ENCODE results near the gene MAD1L1. TPM values are rescaled to one million over a fixed set of nuclear protein-coding genes. Genes with fewer than 3 reads are reported as not detected.

Gene MAD1L1
- total and polyA plus RNA-seq, 4 donors: 12.8 to 20.7 (median 16.5) TPM

- no peak for TF ChIP-seq CTCF (IDR thresholded peaks at IDR 0.05; ENCODE audit: low read depth, low read length, missing input control)
- TF ChIP-seq ZBTB33 (IDR thresholded peaks at IDR 0.05): no peak
- no peak for TF ChIP-seq RAD21 (IDR thresholded peaks at IDR 0.05)
- no peak for TF ChIP-seq YY1 (IDR thresholded peaks at IDR 0.05)
- TF ChIP-seq SP1 (IDR thresholded peaks at IDR 0.05): no peak
- no peak for TF ChIP-seq MAX (IDR thresholded peaks at IDR 0.05)
- no peaks in the 10 kb centered on the region for H3K27me3 ChIP-seq (ENCODE audit: control insufficient read depth in 4 of 4, insufficient read depth in 4 of 4, low read length in 3 of 4)
- peaks cover 0 to 7% (median 0%) of the 10 kb centered on the region in 4 donors for H3K36me3 ChIP-seq (ENCODE audit: control insufficient read depth in 4 of 4, insufficient read depth in 3 of 4, low read depth in 1 of 4, low read length in 3 of 4)
- H3K4me1 ChIP-seq (ENCODE audit: control insufficient read depth in 4 of 4, insufficient read depth in 4 of 4, low read length in 3 of 4): peaks cover 11 to 15% (median 12%) of the 10 kb centered on the region in 4 donors
- H3K9ac ChIP-seq (ENCODE audit: low read depth in 1 of 2, low read length in 2 of 2): no peak overlapping the region
- 98% methylated on average over 5 of the region's 5 CpGs for WGBS
- no peaks in the 10 kb centered on the region for H3K9me3 ChIP-seq (ENCODE audit: control insufficient read depth in 4 of 4, low read length in 3 of 4)
- no peak for DNase-seq (ENCODE audit: low spot score)
- H3K27ac ChIP-seq (ENCODE audit: low read depth in 1 of 2, low read length in 2 of 2): no peak overlapping the region
- H3K4me3 ChIP-seq (ENCODE audit: low read depth in 1 of 3, low read length in 3 of 3): no peak overlapping the region
These were observed 339.3 kb downstream of the MAD1L1 start for GRCh38 chr7:1893451-1893850.

GRCh38 chr7:1893036-1893435 is 339.7 kb downstream of the MAD1L1 start:
- no peak overlapping the region for H3K4me3 ChIP-seq (ENCODE audit: low read depth in 1 of 3, low read length in 3 of 3)
- no peak for DNase-seq (ENCODE audit: low spot score)
- peaks cover 0 to 11% (median 0%) of the 10 kb centered on the region in 4 donors for H3K36me3 ChIP-seq (ENCODE audit: control insufficient read depth in 4 of 4, insufficient read depth in 3 of 4, low read depth in 1 of 4, low read length in 3 of 4)
- no peak overlapping the region for H3K9ac ChIP-seq (ENCODE audit: low read depth in 1 of 2, low read length in 2 of 2)
- H3K9me3 ChIP-seq (ENCODE audit: control insufficient read depth in 4 of 4, low read length in 3 of 4): no peaks in the 10 kb centered on the region
- H3K27ac ChIP-seq (ENCODE audit: low read depth in 1 of 2, low read length in 2 of 2): no peak overlapping the region
- TF ChIP-seq FOXA1 (IDR thresholded peaks at IDR 0.05) (no peak), JUND (IDR thresholded peaks at IDR 0.05) (no peak), GABPA (IDR thresholded peaks at IDR 0.05 in 1 of 2, conservative IDR thresholded peaks at IDR 0.05 in 1 of 2) (no peak), MAX (IDR thresholded peaks at IDR 0.05) (no peak), NR2F2 (IDR thresholded peaks at IDR 0.05) (no peak), CTCF (IDR thresholded peaks at IDR 0.05; ENCODE audit: low read depth, low read length, missing input control) (no peak), SP1 (IDR thresholded peaks at IDR 0.05) (no peak), REST (IDR thresholded peaks at IDR 0.05) (no peak), HNF4G (IDR thresholded peaks at IDR 0.05) (no peak), YY1 (IDR thresholded peaks at IDR 0.05) (no peak), TAF1 (conservative IDR thresholded peaks at IDR 0.05) (no peak), HNF4A (conservative IDR thresholded peaks at IDR 0.05) (no peak)
- 88% methylated on average over 11 of the region's 11 CpGs for WGBS
- H3K27me3 ChIP-seq (ENCODE audit: control insufficient read depth in 4 of 4, insufficient read depth in 4 of 4, low read length in 3 of 4): no peaks in the 10 kb centered on the region
- peaks cover 11 to 15% (median 12%) of the 10 kb centered on the region in 4 donors for H3K4me1 ChIP-seq (ENCODE audit: control insufficient read depth in 4 of 4, insufficient read depth in 4 of 4, low read length in 3 of 4)
